Activated CD8-positive, alpha-beta memory T cell treated with anti-CD3 and anti-CD28 coated beads, Interleukin-2, amount 50 U/mL, for 1 hour (primary cell): Measurements from ENCODE around the gene HOXB1.

ENCODE experiments used
- DNase-seq: peaks from one replicate; pipeline ENCODE4 v3.0.0-alpha.2; 2020; ENCODE audit errors: extremely low read depth

The HOXB1 gene

GRCh38 chr17:48554412-48555257 lies 23.8 kb upstream of the HOXB1 start:
- no peak for DNase-seq

GRCh38 chr17:48553826-48554225 lies 23.0 kb upstream of the HOXB1 start:
- no peak for DNase-seq

DNA sequence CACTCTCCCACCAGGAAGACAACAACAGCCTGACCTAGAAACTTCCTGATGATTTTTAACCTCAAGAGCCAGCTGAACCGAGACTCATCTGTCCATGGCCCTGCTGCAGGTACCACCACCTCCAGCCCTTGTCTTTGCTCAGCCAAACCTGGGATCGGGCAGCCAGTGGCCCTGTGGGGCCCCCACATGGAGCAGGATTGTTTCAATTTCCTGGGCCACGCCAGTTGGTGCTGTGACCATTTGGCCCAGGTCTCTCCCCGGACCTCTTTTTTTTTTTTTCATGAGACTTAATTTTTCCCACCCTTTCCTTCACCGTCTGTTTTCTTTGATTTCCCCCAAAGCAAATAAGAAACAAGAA lies 22.4 kb upstream of the HOXB1 start:
- DNase-seq = no peak

GRCh38 chr17:48552466-48553189 lies 21.8 kb upstream of the HOXB1 start:
- DNase-seq = no peak

DNA sequence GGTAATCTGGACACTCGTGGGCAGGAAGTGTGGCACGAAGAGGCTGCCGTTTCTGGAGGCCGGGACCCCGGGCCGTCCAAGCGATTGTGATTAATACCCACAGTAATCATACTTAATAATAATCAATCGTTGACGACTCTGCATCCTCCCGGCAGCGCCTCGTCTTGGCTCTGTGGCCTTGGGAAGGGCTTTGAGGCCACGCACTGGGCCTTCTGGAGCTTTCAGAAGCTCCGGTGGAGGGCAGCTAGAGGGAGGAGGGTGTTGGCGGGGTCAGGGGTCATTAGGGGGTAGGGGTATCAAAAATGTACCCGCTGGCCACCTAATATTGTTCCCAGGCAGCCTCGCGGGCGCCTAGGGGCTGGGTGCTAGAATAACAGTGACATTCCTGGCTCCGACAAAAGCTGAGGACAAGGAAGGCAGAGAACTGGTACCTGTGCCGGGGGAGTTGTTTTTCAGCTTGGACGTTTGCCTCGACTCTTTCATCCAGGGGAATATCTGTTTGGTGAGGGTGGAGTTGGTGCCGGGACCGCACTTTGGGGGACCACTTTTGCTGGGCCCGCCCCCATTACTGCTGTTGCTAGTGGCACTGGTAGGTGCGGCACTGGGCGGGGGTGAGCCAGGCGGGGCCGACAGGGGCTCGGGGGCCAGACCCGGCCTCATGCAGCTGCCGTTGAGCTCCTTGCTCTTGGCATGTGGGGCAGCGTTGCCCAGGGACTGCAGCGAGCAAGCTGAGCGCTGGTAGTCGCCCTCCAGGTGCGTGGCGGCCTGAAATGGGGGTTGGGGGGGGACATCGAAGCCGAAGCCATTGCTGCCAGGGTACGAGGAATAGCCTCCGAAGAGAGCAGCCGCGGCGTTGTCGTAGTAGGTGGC lies 21.0 kb upstream of the HOXB1 start:
- DNase-seq = no peak

- DNase-seq = no peak
Observed at GRCh38 chr17:48551214-48551555, 20.4 kb upstream of the HOXB1 start.

DNA sequence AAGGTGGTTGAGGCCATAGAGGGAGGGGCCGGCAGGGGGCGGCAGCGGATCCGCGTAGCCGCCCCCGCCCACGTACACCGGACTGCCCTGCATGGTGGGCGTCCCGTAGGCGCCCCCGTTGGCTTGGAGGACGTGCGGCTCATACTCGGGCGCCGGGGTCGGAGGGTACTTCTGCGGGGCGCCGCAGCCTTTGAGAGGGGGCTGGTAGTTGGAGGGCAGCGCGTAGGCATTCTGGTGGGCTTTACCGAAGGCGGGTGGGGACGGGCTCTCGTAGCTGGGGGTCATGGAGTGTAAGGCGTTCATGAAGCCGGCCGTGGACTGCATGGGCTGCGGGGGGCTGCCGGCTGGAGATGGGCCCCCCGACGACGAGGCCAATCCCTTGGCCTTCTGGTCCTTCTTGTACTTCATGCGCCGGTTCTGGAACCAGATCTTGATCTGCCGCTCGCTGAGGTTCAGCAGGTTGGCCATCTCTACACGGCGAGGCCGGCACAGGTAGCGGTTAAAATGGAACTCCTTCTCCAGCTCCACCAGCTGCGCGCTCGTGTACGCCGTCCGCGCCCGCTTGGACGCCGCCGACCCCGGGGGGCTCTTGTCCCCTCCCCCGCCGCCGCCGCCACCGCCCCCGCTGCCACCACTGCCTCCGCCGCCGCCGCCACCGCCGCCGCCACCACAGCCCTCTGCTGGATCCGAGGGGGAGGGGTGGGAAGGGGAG lies 19.8 kb upstream of the HOXB1 start:
- no peak for DNase-seq

DNA sequence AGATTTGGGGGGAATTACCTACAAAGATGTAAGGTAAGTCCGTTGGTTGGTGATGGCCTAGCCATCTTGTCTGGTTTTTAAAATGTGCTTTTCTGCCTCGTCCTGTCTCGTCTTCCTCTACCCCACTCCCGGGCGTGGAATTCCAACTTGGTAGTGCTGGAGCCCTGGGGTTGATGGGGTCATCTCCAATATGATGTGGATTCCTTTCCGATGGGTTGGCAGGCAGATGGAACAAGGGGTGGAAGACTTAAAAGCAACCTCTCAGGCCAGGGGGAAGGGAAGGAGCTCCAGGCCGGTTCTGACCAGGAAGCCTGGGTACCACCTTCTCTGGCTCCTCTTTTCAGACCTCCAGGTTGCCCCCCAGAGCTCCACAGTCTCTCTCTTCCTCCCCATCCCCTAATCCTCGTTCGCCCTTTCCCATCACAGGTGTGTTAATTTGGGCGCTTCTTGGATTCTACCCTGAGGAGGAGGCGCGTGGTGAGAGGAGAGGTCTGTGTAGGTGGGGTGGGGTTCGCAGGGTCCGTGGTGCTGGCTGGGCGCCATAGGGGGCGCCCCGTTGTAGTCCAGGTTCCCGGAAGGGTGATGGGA lies 19.2 kb upstream of the HOXB1 start:
- DNase-seq = no peak

GRCh38 chr17:48549281-48549630 lies 18.4 kb upstream of the HOXB1 start:
- no peak for DNase-seq

- DNase-seq = no peak
Observed at GRCh38 chr17:48548523-48549280, 17.9 kb upstream of the HOXB1 start.

GRCh38 chr17:48547808-48548522 lies 17.2 kb upstream of the HOXB1 start:
- DNase-seq = no peak

DNA sequence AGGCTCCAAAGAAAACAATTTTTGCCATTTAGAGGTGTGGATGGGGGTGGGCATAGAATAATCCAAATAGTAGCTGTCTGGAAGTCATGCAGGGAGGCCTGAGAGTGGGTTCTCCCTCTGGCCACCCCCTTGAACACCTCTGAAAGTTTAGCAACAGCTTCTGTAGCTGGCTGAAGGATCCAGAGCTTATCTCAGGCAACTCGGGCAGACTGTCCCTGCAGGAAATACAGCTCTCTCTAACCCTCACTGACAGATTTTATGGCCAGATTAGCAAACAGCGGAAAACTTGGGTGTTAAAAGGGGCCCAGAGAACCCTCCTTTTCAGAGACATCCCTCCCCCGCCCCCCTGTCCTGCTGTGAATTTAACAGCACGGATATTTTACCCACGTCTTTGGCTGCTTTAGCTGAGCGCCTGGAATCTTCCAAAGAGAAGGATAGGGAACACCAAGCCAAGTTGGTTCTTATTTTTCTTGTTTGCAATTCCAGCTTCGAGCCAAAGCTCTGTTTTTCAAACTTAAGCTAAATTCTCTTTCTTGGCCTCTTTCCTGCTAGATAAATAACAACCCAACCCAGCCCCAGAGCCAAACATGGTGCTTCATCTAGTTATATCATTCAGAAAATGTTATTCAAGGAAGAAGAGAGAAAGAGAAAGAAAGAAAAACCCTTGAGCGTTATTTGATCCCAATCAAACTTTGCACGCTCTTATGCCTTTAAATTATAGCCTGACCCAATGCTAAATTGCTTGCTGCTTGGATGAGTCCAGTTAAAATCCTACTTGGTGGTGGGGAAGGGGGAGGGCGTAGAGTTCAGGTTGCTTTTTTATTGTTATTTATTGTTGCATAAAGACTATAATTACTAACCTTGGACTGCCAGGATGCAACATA lies 16.4 kb upstream of the HOXB1 start:
- DNase-seq = no peak

GRCh38 chr17:48546137-48546923 lies 15.5 kb upstream of the HOXB1 start:
- no peak for DNase-seq

- DNase-seq = no peak
Observed at GRCh38 chr17:48545539-48545938, 14.7 kb upstream of the HOXB1 start.

GRCh38 chr17:48545022-48545375 lies 14.2 kb upstream of the HOXB1 start, which contains the start of gene HOXB2:
Gene HOXB2 (minus strand): TSS chr17:48545109. CDS start chr17:48544911, 198 bp downstream.
- no peak for DNase-seq

GRCh38 chr17:48544349-48545021 lies 13.7 kb upstream of the HOXB1 start:
- DNase-seq = no peak

DNA sequence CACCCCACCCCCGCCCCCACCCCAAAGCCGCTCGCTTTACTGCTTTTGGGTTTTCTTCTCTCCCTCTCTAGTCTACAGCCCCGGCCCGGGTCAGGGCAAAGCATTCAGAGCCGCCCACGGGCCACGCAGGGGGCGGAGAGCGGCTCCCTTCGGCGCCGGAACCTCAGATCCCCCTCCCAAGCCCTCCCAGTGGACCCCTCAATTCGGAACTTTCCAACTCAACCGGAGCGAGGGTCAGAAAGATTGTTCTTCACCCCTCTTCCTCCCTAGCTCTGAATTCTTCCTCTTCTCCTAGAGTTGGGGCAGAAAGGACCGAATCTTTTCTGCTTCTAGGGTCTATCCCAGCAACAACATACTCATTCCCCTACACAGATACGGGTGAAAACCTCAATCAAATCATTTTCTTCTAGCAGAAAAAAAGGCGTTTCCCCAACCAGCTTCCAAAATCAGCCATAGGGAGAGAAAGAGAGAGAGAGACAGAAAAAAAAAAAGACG lies 13.1 kb upstream of the HOXB1 start:
- DNase-seq = no peak
